Measurements from ENCODE around the gene SH2D5. TPM values are rescaled to one million over a fixed set of nuclear protein-coding genes. Genes with fewer than 3 reads are reported as not detected.

Gene SH2D5
- total RNA-seq, 2 experiments from 2014 or later: 0.68 TPM; not detected in 1

GRCh38 chr1:20708057-20708456 lies 24.4 kb downstream of the SH2D5 start:
- no peak overlapping the region for H3K4me2 ChIP-seq (ENCODE audit: low read length)
- H2AFZ ChIP-seq (ENCODE audit: low read length): no peak overlapping the region
- no peaks in the 10 kb centered on the region for H3K4me1 ChIP-seq (ENCODE audit: insufficient read depth, low read length, poor library complexity, severe bottlenecking)
- POLR2A ChIA-PET: interaction anchor here (0.6 kb wide), 1 partner anchor 147 kb away, joined by 3 read pairs; no protein-coding TSS in a partner anchor
- H3K4me3 ChIP-seq (ENCODE audit: low read depth, low read length, poor library complexity, severe bottlenecking): no peak overlapping the region
- no peaks in the 10 kb centered on the region for H3K36me3 ChIP-seq (ENCODE audit: insufficient read depth, low read length)
- H3K9me3 ChIP-seq (ENCODE audit: low read length): no peaks in the 10 kb centered on the region
- H3K79me2 ChIP-seq (ENCODE audit: insufficient read depth, low read depth, low read length): no peaks in the 10 kb centered on the region
- H4K20me1 ChIP-seq (ENCODE audit: insufficient read depth, low read length): no peaks in the 10 kb centered on the region
- TF ChIP-seq EZH2phosphoT487 (IDR thresholded peaks at IDR 0.05; ENCODE audit: borderline replicate concordance, low read depth, low read length) (no peak), CTCF (conservative IDR thresholded peaks at IDR 0.05; ENCODE audit: low read length) (no peak)
- BruUV-seq (replicated peaks): no TSS peak
- CTCF ChIA-PET (ENCODE audit: unreplicated experiment): no interaction called here
- intact Hi-C loops (cut with micrococcal nuclease; ENCODE audit: unreplicated experiment): no loop called here
- no peak for DNase-seq (ENCODE audit: low spot score)
- no peak overlapping the region for H3K27ac ChIP-seq (ENCODE audit: low read depth, low read length, poor library complexity, severe bottlenecking)
- H3K9me2 ChIP-seq (ENCODE audit: insufficient read depth, low read length): no peaks in the 10 kb centered on the region

GRCh38 chr1:20706841-20707240 lies 25.7 kb downstream of the SH2D5 start:
- TF ChIP-seq EZH2phosphoT487 (IDR thresholded peaks at IDR 0.05; ENCODE audit: borderline replicate concordance, low read depth, low read length) (no peak), CTCF (conservative IDR thresholded peaks at IDR 0.05; ENCODE audit: low read length) (no peak)
- H2AFZ ChIP-seq (ENCODE audit: low read length): no peak overlapping the region
- ChIA-PET CTCF (ENCODE audit: unreplicated experiment) (no interaction called here), POLR2A (no interaction called here)
- intact Hi-C loops (cut with micrococcal nuclease; ENCODE audit: unreplicated experiment): no loop called here
- H3K79me2 ChIP-seq (ENCODE audit: insufficient read depth, low read depth, low read length): no peaks in the 10 kb centered on the region
- H3K9me2 ChIP-seq (ENCODE audit: insufficient read depth, low read length): no peaks in the 10 kb centered on the region
- DNase-seq (ENCODE audit: low spot score): no peak
- no peak overlapping the region for H3K4me2 ChIP-seq (ENCODE audit: low read length)
- H3K4me3 ChIP-seq (ENCODE audit: low read depth, low read length, poor library complexity, severe bottlenecking): no peak overlapping the region
- no peaks in the 10 kb centered on the region for H4K20me1 ChIP-seq (ENCODE audit: insufficient read depth, low read length)
- H3K9me3 ChIP-seq (ENCODE audit: low read length): no peaks in the 10 kb centered on the region
- no peak overlapping the region for H3K27ac ChIP-seq (ENCODE audit: low read depth, low read length, poor library complexity, severe bottlenecking)
- no TSS peak for BruUV-seq (replicated peaks)
- H3K36me3 ChIP-seq (ENCODE audit: insufficient read depth, low read length): no peaks in the 10 kb centered on the region
- H3K4me1 ChIP-seq (ENCODE audit: insufficient read depth, low read length, poor library complexity, severe bottlenecking): no peaks in the 10 kb centered on the region

GRCh38 chr1:20705203-20705755 lies 27.2 kb downstream of the SH2D5 start:
- DNase-seq (ENCODE audit: low spot score): no peak
- H3K79me2 ChIP-seq (ENCODE audit: insufficient read depth, low read depth, low read length): no peaks in the 10 kb centered on the region
- intact Hi-C loops (cut with micrococcal nuclease; ENCODE audit: unreplicated experiment): no loop called here
- H3K9me2 ChIP-seq (ENCODE audit: insufficient read depth, low read length): no peaks in the 10 kb centered on the region
- no peak overlapping the region for H2AFZ ChIP-seq (ENCODE audit: low read length)
- H3K27ac ChIP-seq (ENCODE audit: low read depth, low read length, poor library complexity, severe bottlenecking): no peak overlapping the region
- H3K4me3 ChIP-seq (ENCODE audit: low read depth, low read length, poor library complexity, severe bottlenecking): no peak overlapping the region
- ChIA-PET POLR2A (no interaction called here), CTCF (ENCODE audit: unreplicated experiment) (no interaction called here)
- H3K4me2 ChIP-seq (ENCODE audit: low read length): no peak overlapping the region
- no peaks in the 10 kb centered on the region for H4K20me1 ChIP-seq (ENCODE audit: insufficient read depth, low read length)
- no peaks in the 10 kb centered on the region for H3K4me1 ChIP-seq (ENCODE audit: insufficient read depth, low read length, poor library complexity, severe bottlenecking)
- H3K36me3 ChIP-seq (ENCODE audit: insufficient read depth, low read length): no peaks in the 10 kb centered on the region
- BruUV-seq (replicated peaks): no TSS peak
- no peak for TF ChIP-seq CTCF (conservative IDR thresholded peaks at IDR 0.05; ENCODE audit: low read length)
- no peak for TF ChIP-seq EZH2phosphoT487 (IDR thresholded peaks at IDR 0.05; ENCODE audit: borderline replicate concordance, low read depth, low read length)
- no peaks in the 10 kb centered on the region for H3K9me3 ChIP-seq (ENCODE audit: low read length)

Data from OCI-LY7 (cell line).